ENCODE measurements around the gene LEMD2. TPM values are rescaled to one million over a fixed set of nuclear protein-coding genes. Genes with fewer than 3 reads are reported as not detected.

Gene LEMD2
- polyA plus RNA-seq, 4 donors, result 48.1 to 53.0 (median 52.1) TPM

DNA sequence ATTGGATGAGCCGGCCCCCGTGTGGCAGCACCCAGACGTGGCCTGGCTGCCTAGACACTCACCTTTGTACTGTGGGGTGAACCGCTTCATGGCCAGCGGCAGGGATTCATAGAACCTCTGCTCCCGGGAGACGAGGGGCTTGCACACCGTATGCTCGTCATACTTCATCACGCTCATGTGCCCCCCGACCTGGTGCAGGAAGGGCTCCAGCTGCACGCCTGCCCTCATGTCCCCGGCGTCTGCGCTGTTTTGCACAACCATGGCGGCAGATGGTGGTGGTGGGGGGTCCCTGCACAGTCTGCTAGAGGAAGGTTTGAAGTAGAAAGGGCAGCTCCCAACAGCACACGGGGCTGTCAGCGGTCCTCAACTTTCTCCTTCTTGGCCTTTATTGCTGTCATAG, 53.7 kb downstream of the LEMD2 start:
- 77 to 82% (median 79%) methylated on average over 18 of the region's 18 CpGs for WGBS, 3 donors
- Histone ChIP-seq H3K4me3 (ENCODE audit: low read depth in 1 of 3, low read length in 3 of 3) (no peak overlapping the region), H3K27me3 (ENCODE audit: control insufficient read depth in 3 of 3, insufficient read depth in 3 of 3, low read length in 3 of 3) (no peaks in the 10 kb centered on the region), H3K4me1 (ENCODE audit: control insufficient read depth in 3 of 3, insufficient read depth in 2 of 3, low read depth in 1 of 3, low read length in 2 of 3) (peaks cover 0 to 13% (median 0%) of the 10 kb centered on the region in 3 donors), H3K27ac (ENCODE audit: low read depth in 1 of 3, low read length in 2 of 3) (no peak overlapping the region), H3K9me3 (ENCODE audit: control insufficient read depth in 2 of 2, insufficient read depth in 1 of 2, low read depth in 1 of 2, low read length in 1 of 2) (no peaks in the 10 kb centered on the region), H3K36me3 (ENCODE audit: control insufficient read depth in 3 of 3, insufficient read depth in 2 of 3, low read depth in 1 of 3, low read length in 3 of 3) (no peaks in the 10 kb centered on the region)
- DNase-seq (no peak), FAIRE-seq (no peak)

- FAIRE-seq (no peak), DNase-seq (no peak)
- no peak overlapping the region for H3K4me3 ChIP-seq (ENCODE audit: low read depth in 1 of 3, low read length in 3 of 3)
- H3K27ac ChIP-seq (ENCODE audit: low read depth in 1 of 3, low read length in 2 of 3), result no peak overlapping the region
- no peaks in the 10 kb centered on the region for H3K4me1 ChIP-seq (ENCODE audit: control insufficient read depth in 3 of 3, insufficient read depth in 2 of 3, low read depth in 1 of 3, low read length in 2 of 3)
- no peaks in the 10 kb centered on the region for H3K36me3 ChIP-seq (ENCODE audit: control insufficient read depth in 3 of 3, insufficient read depth in 2 of 3, low read depth in 1 of 3, low read length in 3 of 3)
- 91 to 96% (median 96%) methylated on average over 8 of the region's 8 CpGs for WGBS, 3 donors
- no peaks in the 10 kb centered on the region for H3K27me3 ChIP-seq (ENCODE audit: control insufficient read depth in 3 of 3, insufficient read depth in 3 of 3, low read length in 3 of 3)
- no peaks in the 10 kb centered on the region for H3K9me3 ChIP-seq (ENCODE audit: control insufficient read depth in 2 of 2, insufficient read depth in 1 of 2, low read depth in 1 of 2, low read length in 1 of 2)
These were observed 55.3 kb downstream of the LEMD2 start for GRCh38 chr6:33733709-33734007.

DNA sequence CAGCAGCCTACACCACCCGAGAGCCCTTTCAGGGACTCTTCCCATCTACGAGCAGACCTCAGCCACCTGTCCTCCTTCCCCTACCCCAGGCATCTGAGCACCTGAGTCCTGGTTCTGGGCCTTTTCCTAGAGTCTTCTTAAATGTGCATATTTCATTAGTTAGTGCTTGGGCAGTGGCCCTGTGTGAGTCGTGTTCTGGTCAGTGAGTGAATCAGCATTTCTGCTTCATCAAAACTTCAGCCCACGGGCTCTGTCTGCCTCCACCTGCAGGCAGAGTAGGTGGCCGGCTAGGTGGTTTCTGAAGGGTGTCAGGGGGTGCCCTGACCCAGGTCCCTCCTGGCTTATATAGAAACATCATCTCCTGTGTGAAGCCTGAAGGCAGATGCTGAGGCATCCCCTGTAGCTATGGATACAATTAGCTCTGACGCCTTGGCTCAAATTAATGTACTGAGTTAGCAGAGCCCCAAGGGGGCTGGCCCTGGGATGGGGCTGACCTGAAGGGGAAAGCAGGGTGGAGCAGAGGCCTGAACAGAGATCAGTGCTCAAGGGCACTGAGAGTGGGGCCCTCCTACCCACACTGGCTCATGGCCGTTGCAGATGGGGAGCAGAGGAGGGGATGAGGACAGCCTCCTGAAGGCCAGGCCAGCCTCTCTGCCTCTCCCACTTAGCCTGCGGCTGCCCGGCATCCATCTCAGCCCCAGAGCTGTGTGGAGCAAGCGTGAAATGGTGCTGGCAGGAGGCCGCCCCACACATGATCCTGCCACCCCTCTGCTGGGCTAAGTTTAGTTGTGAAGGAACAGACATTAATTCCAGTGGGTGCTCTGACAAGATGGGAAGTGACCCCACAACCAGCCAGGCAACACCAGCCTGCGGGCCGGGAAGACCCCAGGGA, 55.9 kb downstream of the LEMD2 start:
- no peak overlapping the region for H3K4me3 ChIP-seq (ENCODE audit: low read depth in 1 of 3, low read length in 3 of 3)
- WGBS, 3 donors, result 87 to 91% (median 88%) methylated on average over 13 of the region's 13 CpGs
- no peaks in the 10 kb centered on the region for H3K9me3 ChIP-seq (ENCODE audit: control insufficient read depth in 2 of 2, insufficient read depth in 1 of 2, low read depth in 1 of 2, low read length in 1 of 2)
- no peaks in the 10 kb centered on the region for H3K4me1 ChIP-seq (ENCODE audit: control insufficient read depth in 3 of 3, insufficient read depth in 2 of 3, low read depth in 1 of 3, low read length in 2 of 3)
- no peaks in the 10 kb centered on the region for H3K27me3 ChIP-seq (ENCODE audit: control insufficient read depth in 3 of 3, insufficient read depth in 3 of 3, low read length in 3 of 3)
- H3K36me3 ChIP-seq (ENCODE audit: control insufficient read depth in 3 of 3, insufficient read depth in 2 of 3, low read depth in 1 of 3, low read length in 3 of 3), result no peaks in the 10 kb centered on the region
- DNase-seq (no peak), FAIRE-seq (no peak)
- H3K27ac ChIP-seq (ENCODE audit: low read depth in 1 of 3, low read length in 2 of 3), result no peak overlapping the region

GRCh38 chr6:33732385-33732784, 56.5 kb downstream of the LEMD2 start:
- FAIRE-seq, result no peak
- Histone ChIP-seq H3K27ac (ENCODE audit: low read depth in 1 of 3, low read length in 2 of 3) (no peak overlapping the region), H3K4me1 (ENCODE audit: control insufficient read depth in 3 of 3, insufficient read depth in 2 of 3, low read depth in 1 of 3, low read length in 2 of 3) (no peaks in the 10 kb centered on the region), H3K9me3 (ENCODE audit: control insufficient read depth in 2 of 2, insufficient read depth in 1 of 2, low read depth in 1 of 2, low read length in 1 of 2) (no peaks in the 10 kb centered on the region), H3K36me3 (ENCODE audit: control insufficient read depth in 3 of 3, insufficient read depth in 2 of 3, low read depth in 1 of 3, low read length in 3 of 3) (no peaks in the 10 kb centered on the region), H3K4me3 (ENCODE audit: low read depth in 1 of 3, low read length in 3 of 3) (no peak overlapping the region), H3K27me3 (ENCODE audit: control insufficient read depth in 3 of 3, insufficient read depth in 3 of 3, low read length in 3 of 3) (no peaks in the 10 kb centered on the region)
- WGBS, 3 donors, result 84 to 91% (median 91%) methylated on average over 6 of the region's 6 CpGs
- DNase-seq, result no peak

DNA sequence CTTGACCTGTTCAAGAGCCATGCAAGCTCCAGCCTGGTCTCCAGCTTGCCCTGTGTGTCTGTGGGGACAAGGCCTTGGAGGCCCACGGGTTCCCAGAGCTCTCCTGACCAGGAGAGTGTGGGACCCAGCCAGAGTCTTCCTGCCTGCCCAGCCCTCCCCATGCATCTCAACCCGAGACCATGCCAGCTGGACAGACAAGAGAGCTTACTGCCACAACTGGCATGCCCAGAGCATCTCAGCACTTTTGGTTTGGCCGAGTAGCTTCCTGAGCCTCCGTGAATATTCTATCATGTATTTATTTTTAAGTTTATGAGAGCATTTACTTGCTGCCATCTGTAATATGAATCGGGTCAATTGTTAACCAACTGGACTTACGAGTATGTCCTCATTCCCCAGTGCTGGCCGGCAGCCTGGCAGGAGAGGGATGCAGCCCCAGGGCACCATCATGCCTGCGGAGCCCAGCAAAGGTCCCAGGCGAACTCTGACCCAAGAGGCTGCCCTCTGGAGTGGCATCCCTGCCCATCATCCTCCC, 57.1 kb downstream of the LEMD2 start:
- DNase-seq, result no peak
- Histone ChIP-seq H3K4me3 (ENCODE audit: low read depth in 1 of 3, low read length in 3 of 3) (no peak overlapping the region), H3K4me1 (ENCODE audit: control insufficient read depth in 3 of 3, insufficient read depth in 2 of 3, low read depth in 1 of 3, low read length in 2 of 3) (no peaks in the 10 kb centered on the region), H3K27ac (ENCODE audit: low read depth in 1 of 3, low read length in 2 of 3) (no peak overlapping the region), H3K9me3 (ENCODE audit: control insufficient read depth in 2 of 2, insufficient read depth in 1 of 2, low read depth in 1 of 2, low read length in 1 of 2) (no peaks in the 10 kb centered on the region), H3K27me3 (ENCODE audit: control insufficient read depth in 3 of 3, insufficient read depth in 3 of 3, low read length in 3 of 3) (no peaks in the 10 kb centered on the region), H3K36me3 (ENCODE audit: control insufficient read depth in 3 of 3, insufficient read depth in 2 of 3, low read depth in 1 of 3, low read length in 3 of 3) (no peaks in the 10 kb centered on the region)
- no peak for FAIRE-seq
- 41 to 74% (median 74%) methylated on average over 9 of the region's 9 CpGs for WGBS, 3 donors

GRCh38 chr6:33731035-33731434, 57.9 kb downstream of the LEMD2 start:
- 76 to 89% (median 86%) methylated on average over 7 of the region's 7 CpGs for WGBS, 3 donors
- H3K27me3 ChIP-seq (ENCODE audit: control insufficient read depth in 3 of 3, insufficient read depth in 3 of 3, low read length in 3 of 3), result no peaks in the 10 kb centered on the region
- no peaks in the 10 kb centered on the region for H3K9me3 ChIP-seq (ENCODE audit: control insufficient read depth in 2 of 2, insufficient read depth in 1 of 2, low read depth in 1 of 2, low read length in 1 of 2)
- H3K36me3 ChIP-seq (ENCODE audit: control insufficient read depth in 3 of 3, insufficient read depth in 2 of 3, low read depth in 1 of 3, low read length in 3 of 3), result no peaks in the 10 kb centered on the region
- no peak for FAIRE-seq
- no peaks in the 10 kb centered on the region for H3K4me1 ChIP-seq (ENCODE audit: control insufficient read depth in 3 of 3, insufficient read depth in 2 of 3, low read depth in 1 of 3, low read length in 2 of 3)
- no peak overlapping the region for H3K4me3 ChIP-seq (ENCODE audit: low read depth in 1 of 3, low read length in 3 of 3)
- H3K27ac ChIP-seq (ENCODE audit: low read depth in 1 of 3, low read length in 2 of 3), result no peak overlapping the region
- DNase-seq, result no peak

GRCh38 chr6:33730611-33731010, 58.3 kb downstream of the LEMD2 start:
- DNase-seq (no peak), FAIRE-seq (no peak)
- H3K4me3 ChIP-seq (ENCODE audit: low read depth in 1 of 3, low read length in 3 of 3), result no peak overlapping the region
- no peaks in the 10 kb centered on the region for H3K9me3 ChIP-seq (ENCODE audit: control insufficient read depth in 2 of 2, insufficient read depth in 1 of 2, low read depth in 1 of 2, low read length in 1 of 2)
- no peak overlapping the region for H3K27ac ChIP-seq (ENCODE audit: low read depth in 1 of 3, low read length in 2 of 3)
- no peaks in the 10 kb centered on the region for H3K4me1 ChIP-seq (ENCODE audit: control insufficient read depth in 3 of 3, insufficient read depth in 2 of 3, low read depth in 1 of 3, low read length in 2 of 3)
- H3K36me3 ChIP-seq (ENCODE audit: control insufficient read depth in 3 of 3, insufficient read depth in 2 of 3, low read depth in 1 of 3, low read length in 3 of 3), result no peaks in the 10 kb centered on the region
- no peaks in the 10 kb centered on the region for H3K27me3 ChIP-seq (ENCODE audit: control insufficient read depth in 3 of 3, insufficient read depth in 3 of 3, low read length in 3 of 3)
- WGBS, 3 donors, result 78 to 81% (median 79%) methylated on average over 10 of the region's 10 CpGs

DNA sequence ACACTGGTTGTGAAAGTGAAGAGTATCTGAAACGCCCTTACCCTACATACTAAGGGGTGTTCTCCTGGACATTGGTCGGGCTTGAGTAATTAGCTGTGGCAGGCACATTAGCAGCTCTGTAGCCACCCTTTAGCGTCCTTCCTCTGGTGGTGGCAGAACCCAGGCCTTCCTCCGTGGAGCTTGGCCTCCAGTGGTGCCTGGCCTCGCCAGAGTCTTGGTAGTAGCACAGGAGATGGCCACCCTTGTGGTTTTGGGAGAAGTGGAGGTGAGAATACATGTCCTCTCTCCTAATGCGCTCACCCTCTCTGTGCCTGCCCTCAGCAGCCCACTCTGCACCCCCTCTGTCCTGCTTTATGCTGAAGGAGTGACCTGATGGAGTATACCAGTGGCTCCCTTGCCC, 59.9 kb downstream of the LEMD2 start:
- Histone ChIP-seq H3K4me1 (ENCODE audit: control insufficient read depth in 3 of 3, insufficient read depth in 2 of 3, low read depth in 1 of 3, low read length in 2 of 3) (no peaks in the 10 kb centered on the region), H3K27ac (ENCODE audit: low read depth in 1 of 3, low read length in 2 of 3) (no peak overlapping the region), H3K9me3 (ENCODE audit: control insufficient read depth in 2 of 2, insufficient read depth in 1 of 2, low read depth in 1 of 2, low read length in 1 of 2) (no peaks in the 10 kb centered on the region), H3K27me3 (ENCODE audit: control insufficient read depth in 3 of 3, insufficient read depth in 3 of 3, low read length in 3 of 3) (peaks cover 0 to under 1% (median 0%) of the 10 kb centered on the region in 3 donors), H3K36me3 (ENCODE audit: control insufficient read depth in 3 of 3, insufficient read depth in 2 of 3, low read depth in 1 of 3, low read length in 3 of 3) (no peaks in the 10 kb centered on the region), H3K4me3 (ENCODE audit: low read depth in 1 of 3, low read length in 3 of 3) (no peak overlapping the region)
- no peak for FAIRE-seq
- DNase-seq, result no peak
- 70 to 79% (median 76%) methylated on average over 6 of the region's 6 CpGs for WGBS, 3 donors

DNA sequence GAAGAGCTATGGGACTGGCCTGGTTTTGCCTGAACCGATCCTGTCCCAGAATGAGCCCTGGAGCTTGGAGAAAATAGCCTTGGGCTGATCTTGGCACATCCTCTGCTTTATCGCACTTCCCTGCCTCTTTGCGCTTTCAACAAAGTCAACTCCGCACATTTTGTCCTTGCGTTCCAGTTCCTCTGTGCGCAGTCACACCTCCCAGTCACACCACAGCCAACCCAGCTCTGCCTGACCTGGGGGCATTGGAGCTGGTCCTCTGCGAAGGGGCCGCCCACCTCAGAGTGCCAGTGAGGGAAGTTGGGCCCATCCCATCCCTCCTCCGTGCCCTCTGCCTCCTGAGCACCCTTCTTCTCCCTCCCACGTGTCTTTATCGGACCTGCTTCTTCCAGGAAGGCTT, 60.5 kb downstream of the LEMD2 start:
- no peak for DNase-seq
- no peak for FAIRE-seq
- Histone ChIP-seq H3K9me3 (ENCODE audit: control insufficient read depth in 2 of 2, insufficient read depth in 1 of 2, low read depth in 1 of 2, low read length in 1 of 2) (no peaks in the 10 kb centered on the region), H3K27ac (ENCODE audit: low read depth in 1 of 3, low read length in 2 of 3) (no peak overlapping the region), H3K4me1 (ENCODE audit: control insufficient read depth in 3 of 3, insufficient read depth in 2 of 3, low read depth in 1 of 3, low read length in 2 of 3) (no peaks in the 10 kb centered on the region), H3K36me3 (ENCODE audit: control insufficient read depth in 3 of 3, insufficient read depth in 2 of 3, low read depth in 1 of 3, low read length in 3 of 3) (no peaks in the 10 kb centered on the region), H3K27me3 (ENCODE audit: control insufficient read depth in 3 of 3, insufficient read depth in 3 of 3, low read length in 3 of 3) (peaks cover 0 to 5% (median 0%) of the 10 kb centered on the region in 3 donors), H3K4me3 (ENCODE audit: low read depth in 1 of 3, low read length in 3 of 3) (no peak overlapping the region)
- 80 to 89% (median 89%) methylated on average over 11 of the region's 11 CpGs for WGBS, 3 donors
